ENCODE measurements around the gene AOC2. TPM values are rescaled to one million over a fixed set of nuclear protein-coding genes. Genes with fewer than 3 reads are reported as not detected.
A peak's percentile ranks its signal among the peaks of the same experiment; 100 is the strongest.

AOC2 gene
- polyA plus RNA-seq, 3 donors: 0.09 to 1.6 TPM; not detected in 1

GRCh38 chr17:42852351-42852750 lies 8.0 kb downstream of the AOC2 start:
- Histone ChIP-seq H2AFZ (ENCODE audit: insufficient read depth, low read depth, low read length, poor library complexity, severe bottlenecking) (no peak overlapping the region), H3K9me3 (replicated peaks in 1 of 2; ENCODE audit: control insufficient read depth in 1 of 2, insufficient read depth in 1 of 2, low read length in 2 of 2) (no peaks in the 10 kb centered on the region), H3K27me3 (ENCODE audit: control insufficient read depth in 2 of 2, insufficient read depth in 2 of 2, low read length in 2 of 2) (no peaks in the 10 kb centered on the region), H4K20me1 (ENCODE audit: insufficient read depth, low read length) (no peaks in the 10 kb centered on the region), H3K4me1 (ENCODE audit: control insufficient read depth in 1 of 2, insufficient read depth in 2 of 2, low read length in 2 of 2) (peaks cover 4 to 11% of the 10 kb centered on the region in 2 donors), H3K4me2 (replicated peaks; ENCODE audit: extremely low read depth, low read length, poor library complexity, severe bottlenecking) (no peak overlapping the region), H3K27ac (ENCODE audit: low read depth in 1 of 2, low read length in 2 of 2) (no peak overlapping the region), H3K79me2 (ENCODE audit: insufficient read depth, low read length) (no peaks in the 10 kb centered on the region), H3K36me3 (replicated peaks in 1 of 2; ENCODE audit: control insufficient read depth in 1 of 2, insufficient read depth in 2 of 2, low read length in 2 of 2) (no peaks in the 10 kb centered on the region), H3K9ac (ENCODE audit: insufficient read depth, low read length, poor library complexity, severe bottlenecking) (no peak overlapping the region), H3K4me3 (replicated peaks in 1 of 3; ENCODE audit: low read depth in 2 of 3, low read length in 3 of 3) (no peak overlapping the region)
- Mint-ChIP-seq H3K36me3 (no peaks in the 10 kb centered on the region), H3K27me3 (ENCODE audit: low read depth in 3 of 3) (peaks cover under 1 to 5% (median 5%) of the 10 kb centered on the region in 3 donors), H3K4me1 (peaks cover 8% of the 10 kb centered on the region), H3K4me3 (no peak overlapping the region), H3K9me3 (peaks cover 0 to 1% (median 0%) of the 10 kb centered on the region in 7 donors), H3K27ac (peak overlapping the region in 1 of 7 donors; percentile 16)
- TF ChIP-seq CTCF (IDR thresholded peaks at IDR 0.05): no peak
- no peak for DNase-seq
- intact Hi-C loops (cut with micrococcal nuclease): no loop called here
- 98% methylated on average over 15 of the region's 15 CpGs for WGBS (ENCODE audit: insufficient coverage)

DNA sequence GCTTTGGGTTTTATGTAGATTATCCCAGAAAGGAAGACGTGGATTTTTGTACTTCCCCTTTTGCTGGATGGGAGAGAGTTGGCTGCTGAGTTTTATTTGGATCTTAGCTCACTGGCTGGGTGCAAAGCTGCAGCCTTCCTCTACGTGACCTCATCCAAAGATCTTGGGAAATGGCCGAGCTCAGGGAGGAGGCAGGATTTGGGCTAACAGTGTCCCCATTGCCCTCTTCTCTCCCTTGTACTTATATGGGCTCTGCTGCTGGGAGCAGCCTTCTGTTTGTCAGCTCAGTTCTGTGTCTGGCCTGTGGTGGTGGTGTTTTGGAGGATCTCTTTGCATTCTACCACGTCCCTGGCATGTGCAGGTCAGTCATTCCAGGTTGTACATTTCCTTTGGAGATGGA lies 8.6 kb downstream of the AOC2 start:
- no peaks in the 10 kb centered on the region for H3K27me3 ChIP-seq (ENCODE audit: control insufficient read depth in 2 of 2, insufficient read depth in 2 of 2, low read length in 2 of 2)
- peaks cover 0 to 1% (median 0%) of the 10 kb centered on the region in 7 donors for H3K9me3 Mint-ChIP-seq
- H3K36me3 ChIP-seq (replicated peaks in 1 of 2; ENCODE audit: control insufficient read depth in 1 of 2, insufficient read depth in 2 of 2, low read length in 2 of 2): no peaks in the 10 kb centered on the region
- no peak overlapping the region for H3K4me2 ChIP-seq (replicated peaks; ENCODE audit: extremely low read depth, low read length, poor library complexity, severe bottlenecking)
- no peaks in the 10 kb centered on the region for H4K20me1 ChIP-seq (ENCODE audit: insufficient read depth, low read length)
- peaks cover 6% of the 10 kb centered on the region for H3K4me1 Mint-ChIP-seq
- H3K4me1 ChIP-seq (ENCODE audit: control insufficient read depth in 1 of 2, insufficient read depth in 2 of 2, low read length in 2 of 2): peaks cover 0 to 8% of the 10 kb centered on the region in 2 donors
- H2AFZ ChIP-seq (ENCODE audit: insufficient read depth, low read depth, low read length, poor library complexity, severe bottlenecking): no peak overlapping the region
- no peaks in the 10 kb centered on the region for H3K79me2 ChIP-seq (ENCODE audit: insufficient read depth, low read length)
- WGBS (ENCODE audit: insufficient coverage): 67% methylated on average over 3 of the region's 4 CpGs
- TF ChIP-seq CTCF (IDR thresholded peaks at IDR 0.05): no peak
- no peak for DNase-seq
- H3K27ac Mint-ChIP-seq: peak overlapping the region in 2 of 7 donors; percentile 21 to 44
- no peaks in the 10 kb centered on the region for H3K36me3 Mint-ChIP-seq
- no peak overlapping the region for H3K27ac ChIP-seq (ENCODE audit: low read depth in 1 of 2, low read length in 2 of 2)
- H3K4me3 ChIP-seq (replicated peaks in 1 of 3; ENCODE audit: low read depth in 2 of 3, low read length in 3 of 3): no peak overlapping the region
- no peak overlapping the region for H3K9ac ChIP-seq (ENCODE audit: insufficient read depth, low read length, poor library complexity, severe bottlenecking)
- intact Hi-C loops (cut with micrococcal nuclease): no loop called here
- H3K27me3 Mint-ChIP-seq (ENCODE audit: low read depth in 3 of 3): peaks cover 0 to 5% (median 5%) of the 10 kb centered on the region in 3 donors
- no peaks in the 10 kb centered on the region for H3K9me3 ChIP-seq (replicated peaks in 1 of 2; ENCODE audit: control insufficient read depth in 1 of 2, insufficient read depth in 1 of 2, low read length in 2 of 2)
- no peak overlapping the region for H3K4me3 Mint-ChIP-seq
